Transverse colon (tissue), 3 donors: Measurements from ENCODE around the gene NXPH2.

Experiments used
- CTCF ChIP-seq, 5 experiments: fragments of 200-600 bp in 3 of 5; fragments of 450-650 bp in 2 of 5; sonication (generic) in 3 of 5; IDR thresholded peaks; 1 replicate in 2 of 5; 2 replicates in 3 of 5; pipeline ENCODE4 v1.5.1; 2016 to 2017; ENCODE audit warnings: antibody characterized with exemption in 5 of 5, inconsistent platforms in 3 of 5, mild to moderate bottlenecking in 2 of 5, moderate library complexity in 1 of 5
- POLR2A ChIP-seq: fragments of 450-650 bp; IDR thresholded peaks from one replicate; pipeline ENCODE4 v1.6.1; 2016; ENCODE audit warnings: antibody characterized with exemption, mild to moderate bottlenecking, moderate library complexity

GRCh38 chr2:138782383-138782782 lies 2.2 kb upstream of the NXPH2 start:
- TF ChIP-seq CTCF (IDR thresholded peaks at IDR 0.05) (no peak), POLR2A (no peak)
